ENCODE measurements around the gene TMEM139.

The TMEM139 gene

DNA sequence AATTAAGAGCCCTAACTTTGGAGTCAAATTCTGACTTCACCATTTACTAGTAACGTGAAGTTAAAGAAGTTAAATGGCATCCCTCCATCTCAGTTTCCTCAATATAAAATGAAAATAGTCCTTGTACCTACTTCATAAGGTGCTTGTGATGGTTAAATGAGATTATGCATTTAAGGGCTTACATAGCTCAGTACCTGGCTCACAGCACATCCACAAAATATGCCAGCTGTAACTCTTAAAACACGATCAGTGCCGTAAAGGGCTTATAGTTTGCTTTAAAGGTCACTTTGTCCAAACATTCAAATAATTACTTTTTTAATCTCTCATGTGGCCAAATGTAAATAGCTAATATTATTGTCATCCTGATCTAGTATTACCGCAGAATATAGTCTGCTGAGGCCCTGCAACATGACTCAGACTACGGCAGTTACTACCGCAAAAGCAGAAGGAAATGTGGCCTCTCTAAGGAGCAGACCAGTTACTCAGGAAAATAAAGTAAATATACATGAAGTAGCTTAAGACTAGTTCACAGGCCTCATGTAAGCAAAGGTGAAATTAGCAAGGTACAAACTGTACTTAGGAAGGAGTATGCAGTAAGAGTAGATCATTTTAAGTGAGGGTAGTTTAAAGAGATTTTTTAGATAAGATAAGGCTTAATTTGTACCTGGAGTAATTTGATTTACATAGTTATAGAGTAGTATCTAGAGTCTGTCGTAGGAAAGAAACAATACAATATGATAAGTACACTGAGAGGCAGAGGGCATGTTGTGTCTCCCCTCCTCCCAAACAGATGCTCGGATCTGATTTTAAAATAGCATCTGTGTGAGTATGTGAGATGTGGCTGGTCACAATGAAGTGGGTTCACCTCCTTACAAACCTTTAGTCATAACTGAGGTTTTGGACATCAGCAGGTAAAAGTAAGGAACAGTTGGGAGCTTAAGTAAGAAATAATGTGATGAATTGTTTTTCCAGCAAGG lies 16.5 kb downstream of the TMEM139 start:
- TF ChIP-seq, protein P1, sequence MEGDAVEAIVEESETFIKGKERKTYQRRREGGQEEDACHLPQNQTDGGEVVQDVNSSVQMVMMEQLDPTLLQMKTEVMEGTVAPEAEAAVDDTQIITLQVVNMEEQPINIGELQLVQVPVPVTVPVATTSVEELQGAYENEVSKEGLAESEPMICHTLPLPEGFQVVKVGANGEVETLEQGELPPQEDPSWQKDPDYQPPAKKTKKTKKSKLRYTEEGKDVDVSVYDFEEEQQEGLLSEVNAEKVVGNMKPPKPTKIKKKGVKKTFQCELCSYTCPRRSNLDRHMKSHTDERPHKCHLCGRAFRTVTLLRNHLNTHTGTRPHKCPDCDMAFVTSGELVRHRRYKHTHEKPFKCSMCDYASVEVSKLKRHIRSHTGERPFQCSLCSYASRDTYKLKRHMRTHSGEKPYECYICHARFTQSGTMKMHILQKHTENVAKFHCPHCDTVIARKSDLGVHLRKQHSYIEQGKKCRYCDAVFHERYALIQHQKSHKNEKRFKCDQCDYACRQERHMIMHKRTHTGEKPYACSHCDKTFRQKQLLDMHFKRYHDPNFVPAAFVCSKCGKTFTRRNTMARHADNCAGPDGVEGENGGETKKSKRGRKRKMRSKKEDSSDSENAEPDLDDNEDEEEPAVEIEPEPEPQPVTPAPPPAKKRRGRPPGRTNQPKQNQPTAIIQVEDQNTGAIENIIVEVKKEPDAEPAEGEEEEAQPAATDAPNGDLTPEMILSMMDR (IDR thresholded peaks at IDR 0.05; ENCODE audit: low read depth, low read length): no peak
- H3K36me3 ChIP-seq: peaks cover 93% of the 10 kb centered on the region
- H3K27ac ChIP-seq: no peak overlapping the region

DNA sequence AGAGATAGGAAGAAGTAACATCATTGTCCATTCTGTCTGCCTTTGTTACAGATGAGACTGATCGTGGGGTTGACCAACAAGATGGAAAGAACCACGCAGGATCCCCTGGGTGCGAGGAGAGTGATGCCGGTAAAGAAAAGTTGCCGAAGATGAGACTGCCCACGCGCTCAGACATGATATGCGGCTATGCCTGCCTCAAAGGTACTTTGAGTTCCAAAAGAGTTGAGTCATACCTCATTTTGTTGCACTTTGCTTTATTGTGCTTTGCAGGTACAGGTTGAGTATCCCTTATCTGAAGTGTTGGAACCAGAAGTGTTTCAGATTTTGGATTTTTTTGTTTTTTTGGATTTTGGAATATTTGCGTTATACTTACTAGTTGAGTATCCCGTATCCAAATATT lies 19.0 kb downstream of the TMEM139 start:
- no peak for DNase-seq
- peaks cover 91% of the 10 kb centered on the region for H3K36me3 ChIP-seq
- no peak overlapping the region for H3K27ac ChIP-seq
- TF ChIP-seq, protein P1 (IDR thresholded peaks at IDR 0.05; ENCODE audit: low read depth, low read length): no peak
- H3K4me3 ChIP-seq (ENCODE audit: low read depth, low read length): no peak overlapping the region
- H3K27me3 ChIP-seq (ENCODE audit: insufficient read depth, low read depth, severe bottlenecking): no peaks in the 10 kb centered on the region
- H3K9me3 ChIP-seq (ENCODE audit: severe bottlenecking): no peaks in the 10 kb centered on the region

More for the DNA sequence above, 16.5 kb downstream of the TMEM139 start:
- Histone ChIP-seq H3K27me3 (ENCODE audit: insufficient read depth, low read depth, severe bottlenecking) (no peaks in the 10 kb centered on the region), H3K9me3 (ENCODE audit: severe bottlenecking) (no peaks in the 10 kb centered on the region), H3K4me3 (ENCODE audit: low read depth, low read length) (no peak overlapping the region)
- no peak for DNase-seq

DNA sequence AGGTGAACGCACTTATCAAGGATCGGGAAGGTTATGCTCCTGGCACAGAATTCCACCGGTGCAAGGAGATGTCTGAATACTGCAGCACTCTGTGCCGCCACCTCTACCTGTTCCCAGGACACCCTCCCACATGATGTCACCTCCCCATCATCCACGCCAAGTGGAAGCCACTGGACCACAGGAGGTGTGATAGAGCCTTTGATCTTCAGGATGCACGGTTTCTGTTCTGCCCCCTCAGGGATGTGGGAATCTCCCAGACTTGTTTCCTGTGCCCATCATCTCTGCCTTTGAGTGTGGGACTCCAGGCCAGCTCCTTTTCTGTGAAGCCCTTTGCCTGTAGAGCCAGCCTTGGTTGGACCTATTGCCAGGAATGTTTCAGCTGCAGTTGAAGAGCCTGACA lies 20.2 kb downstream of the TMEM139 start:
- Histone ChIP-seq H3K36me3 (peaks cover 85% of the 10 kb centered on the region), H3K27me3 (ENCODE audit: insufficient read depth, low read depth, severe bottlenecking) (no peaks in the 10 kb centered on the region), H3K4me3 (ENCODE audit: low read depth, low read length) (no peak overlapping the region), H3K27ac (no peak overlapping the region), H3K9me3 (ENCODE audit: severe bottlenecking) (no peaks in the 10 kb centered on the region)
- TF ChIP-seq, protein P1 (IDR thresholded peaks at IDR 0.05; ENCODE audit: low read depth, low read length): no peak
- no peak for DNase-seq

DNA sequence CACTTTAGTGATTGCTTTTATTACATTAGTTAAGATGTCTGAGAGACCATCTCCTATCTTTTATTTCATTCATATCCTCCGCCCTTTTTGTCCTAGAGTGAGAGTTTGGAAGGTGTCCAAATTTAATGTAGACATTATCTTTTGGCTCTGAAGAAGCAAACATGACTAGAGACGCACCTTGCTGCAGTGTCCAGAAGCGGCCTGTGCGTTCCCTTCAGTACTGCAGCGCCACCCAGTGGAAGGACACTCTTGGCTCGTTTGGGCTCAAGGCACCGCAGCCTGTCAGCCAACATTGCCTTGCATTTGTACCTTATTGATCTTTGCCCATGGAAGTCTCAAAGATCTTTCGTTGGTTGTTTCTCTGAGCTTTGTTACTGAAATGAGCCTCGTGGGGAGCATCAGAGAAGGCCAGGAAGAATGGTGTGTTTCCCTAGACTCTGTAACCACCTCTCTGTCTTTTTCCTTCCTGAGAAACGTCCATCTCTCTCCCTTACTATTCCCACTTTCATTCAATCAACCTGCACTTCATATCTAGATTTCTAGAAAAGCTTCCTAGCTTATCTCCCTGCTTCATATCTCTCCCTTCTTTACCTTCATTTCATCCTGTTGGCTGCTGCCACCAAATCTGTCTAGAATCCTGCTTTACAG lies 20.8 kb downstream of the TMEM139 start:
- TF ChIP-seq, protein P1 (IDR thresholded peaks at IDR 0.05; ENCODE audit: low read depth, low read length): peak; percentile 89
- Histone ChIP-seq H3K36me3 (peaks cover 80% of the 10 kb centered on the region), H3K27me3 (ENCODE audit: insufficient read depth, low read depth, severe bottlenecking) (no peaks in the 10 kb centered on the region), H3K4me3 (ENCODE audit: low read depth, low read length) (no peak overlapping the region), H3K27ac (no peak overlapping the region), H3K9me3 (ENCODE audit: severe bottlenecking) (no peaks in the 10 kb centered on the region)
- DNase-seq: peak; percentile 71

DNA sequence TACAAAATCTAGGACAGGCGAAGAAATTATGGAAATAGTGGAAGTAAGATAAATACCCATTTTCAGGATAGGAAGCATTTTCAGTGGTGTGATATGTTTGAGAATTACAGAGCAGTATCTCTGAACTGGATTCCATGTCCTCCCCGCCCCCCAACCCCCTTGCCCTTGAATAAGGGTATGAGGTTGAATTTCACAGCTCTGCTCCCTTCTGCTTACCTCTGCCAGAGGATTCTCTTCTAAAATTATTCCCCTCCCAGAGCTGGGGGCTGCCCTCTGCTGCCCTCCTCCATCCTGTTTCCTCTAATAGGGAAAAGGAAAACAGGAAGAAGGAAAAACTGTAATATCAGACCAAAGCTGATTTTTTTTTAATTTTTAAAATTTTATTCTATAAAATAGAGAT lies 23.9 kb downstream of the TMEM139 start:
- Histone ChIP-seq H3K27me3 (ENCODE audit: insufficient read depth, low read depth, severe bottlenecking) (no peaks in the 10 kb centered on the region), H3K27ac (no peak overlapping the region), H3K36me3 (peaks cover 55% of the 10 kb centered on the region), H3K9me3 (ENCODE audit: severe bottlenecking) (no peaks in the 10 kb centered on the region), H3K4me3 (ENCODE audit: low read depth, low read length) (no peak overlapping the region)
- TF ChIP-seq, protein P1 (IDR thresholded peaks at IDR 0.05; ENCODE audit: low read depth, low read length): no peak
- no peak for DNase-seq

Measured in WERI-Rb-1 (cell line).